DOHH2 (cell line): ENCODE measurements around the gene TGM3.

Experiments used
- EZH2phosphoT487 ChIP-seq: fragments of 200-600 bp; sonication (generic); IDR thresholded peaks from 2 replicates; pipeline ENCODE4 v1.6.1; 2017; ENCODE audit warnings: borderline replicate concordance, mild to moderate bottlenecking, antibody characterized with exemption, low read length, moderate library complexity, mixed read lengths
- TF ChIP-seq, protein P1 (sequence below): fragments of 200-600 bp; sonication (generic); IDR thresholded peaks from one replicate; pipeline ENCODE4 v1.5.1; 2014; ENCODE audit warnings: antibody characterized with exemption, mild to moderate bottlenecking, low read depth, low read length; ENCODE audit not compliant: poor library complexity, severe bottlenecking

DNA sequence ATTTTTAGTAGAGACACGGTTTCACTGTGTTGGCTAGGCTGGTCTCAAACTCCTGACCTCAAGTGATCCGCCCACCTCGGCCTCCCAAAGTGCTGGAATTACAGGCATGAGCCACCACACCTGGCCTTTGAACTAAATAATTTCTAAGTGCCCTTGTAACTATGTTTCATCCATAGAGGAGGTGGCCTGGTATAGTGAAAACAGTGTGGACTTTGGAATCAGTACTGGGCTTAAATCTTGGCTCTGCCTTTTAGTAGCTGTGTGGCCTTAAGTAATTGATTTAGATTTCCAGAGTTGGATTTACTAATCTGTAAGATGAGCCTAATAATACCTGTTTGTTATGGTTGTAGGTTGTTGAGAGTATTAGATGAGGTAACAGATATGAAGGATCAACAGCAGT is 14.2 kb upstream of the TGM3 start:
- TF ChIP-seq, protein P1, sequence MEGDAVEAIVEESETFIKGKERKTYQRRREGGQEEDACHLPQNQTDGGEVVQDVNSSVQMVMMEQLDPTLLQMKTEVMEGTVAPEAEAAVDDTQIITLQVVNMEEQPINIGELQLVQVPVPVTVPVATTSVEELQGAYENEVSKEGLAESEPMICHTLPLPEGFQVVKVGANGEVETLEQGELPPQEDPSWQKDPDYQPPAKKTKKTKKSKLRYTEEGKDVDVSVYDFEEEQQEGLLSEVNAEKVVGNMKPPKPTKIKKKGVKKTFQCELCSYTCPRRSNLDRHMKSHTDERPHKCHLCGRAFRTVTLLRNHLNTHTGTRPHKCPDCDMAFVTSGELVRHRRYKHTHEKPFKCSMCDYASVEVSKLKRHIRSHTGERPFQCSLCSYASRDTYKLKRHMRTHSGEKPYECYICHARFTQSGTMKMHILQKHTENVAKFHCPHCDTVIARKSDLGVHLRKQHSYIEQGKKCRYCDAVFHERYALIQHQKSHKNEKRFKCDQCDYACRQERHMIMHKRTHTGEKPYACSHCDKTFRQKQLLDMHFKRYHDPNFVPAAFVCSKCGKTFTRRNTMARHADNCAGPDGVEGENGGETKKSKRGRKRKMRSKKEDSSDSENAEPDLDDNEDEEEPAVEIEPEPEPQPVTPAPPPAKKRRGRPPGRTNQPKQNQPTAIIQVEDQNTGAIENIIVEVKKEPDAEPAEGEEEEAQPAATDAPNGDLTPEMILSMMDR: no peak
- TF ChIP-seq EZH2phosphoT487: no peak
